ENCODE results near the gene NADSYN1.

NADSYN1 gene

GRCh38 chr11:71434576-71435130 is 18.4 kb upstream of the NADSYN1 start:
- no peak for DNase-seq

GRCh38 chr11:71435278-71435951 is 17.6 kb upstream of the NADSYN1 start:
- no peak for DNase-seq

- DNase-seq, result no peak
These were observed 16.1 kb upstream of the NADSYN1 start for GRCh38 chr11:71436861-71437260.

GRCh38 chr11:71437399-71437798 is 15.6 kb upstream of the NADSYN1 start:
- DNase-seq, result no peak

GRCh38 chr11:71437879-71438278 is 15.1 kb upstream of the NADSYN1 start:
- no peak for DNase-seq

- DNase-seq, result no peak
These were observed 14.4 kb upstream of the NADSYN1 start for GRCh38 chr11:71438650-71439049.

- no peak for DNase-seq
These were observed 12.8 kb upstream of the NADSYN1 start for GRCh38 chr11:71440021-71440755.

- no peak for DNase-seq
These were observed 11.8 kb upstream of the NADSYN1 start for GRCh38 chr11:71441251-71441650.

- no peak for DNase-seq
These were observed 10.9 kb upstream of the NADSYN1 start for GRCh38 chr11:71442123-71442522.

GRCh38 chr11:71442880-71443279 is 10.1 kb upstream of the NADSYN1 start:
- DNase-seq, result no peak

- DNase-seq, result no peak
These were observed 9.1 kb upstream of the NADSYN1 start for GRCh38 chr11:71443736-71444445.

- DNase-seq, result no peak
These were observed 8.2 kb upstream of the NADSYN1 start for GRCh38 chr11:71444811-71445210.

- DNase-seq, result no peak
These were observed 6.9 kb upstream of the NADSYN1 start for GRCh38 chr11:71446150-71446549.

GRCh38 chr11:71446942-71447688 is 5.9 kb upstream of the NADSYN1 start:
- peak; percentile 72 for DNase-seq

GRCh38 chr11:71447791-71448256 is 5.2 kb upstream of the NADSYN1 start:
- no peak for DNase-seq

- peak; percentile 93 for DNase-seq
These were observed 4.5 kb upstream of the NADSYN1 start, which contains the start of gene DHCR7 for GRCh38 chr11:71448257-71449171. Gene DHCR7, minus strand, starts transcription at chr11:71448393. Its CDS starts 3,441 bp downstream, at chr11:71444952.

GRCh38 chr11:71449596-71449995 is 3.4 kb upstream of the NADSYN1 start:
- DNase-seq, result no peak

- no peak for DNase-seq
These were observed 2.5 kb upstream of the NADSYN1 start for GRCh38 chr11:71450507-71450906.

- DNase-seq, result no peak
These were observed 2.1 kb upstream of the NADSYN1 start for GRCh38 chr11:71450939-71451338.

- DNase-seq, result no peak
These were observed 1.3 kb upstream of the NADSYN1 start for GRCh38 chr11:71451596-71452198.
